ENCODE results near the gene MAN1C1.
"Not testable (repeated sequence)": the region's sequence is repeated elsewhere in the genome, so short reads cannot be mapped to it uniquely, and the experiment has no call there.

MAN1C1 gene

DNA sequence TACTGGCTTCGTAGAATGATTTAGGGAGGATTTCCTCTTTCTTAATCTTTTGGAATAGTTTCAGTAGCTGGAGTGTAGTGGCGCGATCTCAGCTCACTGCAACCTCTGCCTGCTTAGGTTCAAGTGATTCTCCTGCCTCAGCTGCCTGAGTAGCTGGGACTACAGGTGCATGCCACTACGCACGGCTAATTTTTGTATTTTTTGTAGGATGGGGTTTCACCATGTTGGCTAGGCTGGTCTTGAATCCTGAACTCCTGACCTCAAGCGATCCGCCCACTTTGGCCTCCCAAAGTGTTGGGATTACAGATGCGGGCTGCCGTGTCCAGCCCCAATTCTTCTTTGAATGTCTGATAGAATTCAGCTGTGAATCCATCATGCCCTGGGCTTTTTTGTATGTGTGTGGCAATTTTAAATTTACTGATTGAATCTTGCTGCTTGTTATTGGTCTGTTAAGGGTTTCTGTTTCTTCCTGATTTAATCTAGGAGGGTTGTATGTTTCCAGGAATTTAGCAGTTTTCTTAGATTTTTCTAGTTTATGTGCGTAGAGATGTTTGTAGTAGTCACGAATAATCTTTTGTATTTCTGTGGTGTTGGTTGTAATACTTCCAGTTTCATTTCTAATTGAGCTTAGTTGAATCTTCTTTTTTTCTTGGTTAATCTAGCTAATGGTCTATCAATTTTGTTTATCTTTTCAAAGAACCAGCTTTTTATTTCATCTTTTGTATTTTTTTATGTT lies 15.3 kb downstream of the MAN1C1 start:
- no peak for DNase-seq (ENCODE audit: low read depth in 1 of 2, low spot score in 1 of 2)

DNA sequence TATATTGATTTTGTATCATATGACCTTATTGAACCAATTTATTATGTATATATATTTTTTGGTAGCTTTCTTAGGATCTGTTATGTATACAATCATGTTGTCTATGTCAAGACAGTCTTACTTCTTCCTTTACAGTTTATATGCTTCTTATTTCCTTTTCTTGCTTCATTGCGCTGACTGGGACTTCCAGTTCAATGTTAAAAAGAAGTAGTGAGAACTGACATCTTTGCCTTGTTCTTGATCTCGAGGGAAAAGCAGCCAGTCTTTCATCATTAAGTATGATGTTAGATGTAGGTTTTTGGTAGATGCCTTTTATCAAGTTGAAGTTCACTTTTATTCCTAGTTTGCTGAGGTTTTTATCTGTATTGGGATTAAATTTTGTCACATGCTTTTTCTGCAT lies 17.5 kb downstream of the MAN1C1 start:
- DNase-seq (ENCODE audit: low read depth in 1 of 2, low spot score in 1 of 2) = no peak

DNA sequence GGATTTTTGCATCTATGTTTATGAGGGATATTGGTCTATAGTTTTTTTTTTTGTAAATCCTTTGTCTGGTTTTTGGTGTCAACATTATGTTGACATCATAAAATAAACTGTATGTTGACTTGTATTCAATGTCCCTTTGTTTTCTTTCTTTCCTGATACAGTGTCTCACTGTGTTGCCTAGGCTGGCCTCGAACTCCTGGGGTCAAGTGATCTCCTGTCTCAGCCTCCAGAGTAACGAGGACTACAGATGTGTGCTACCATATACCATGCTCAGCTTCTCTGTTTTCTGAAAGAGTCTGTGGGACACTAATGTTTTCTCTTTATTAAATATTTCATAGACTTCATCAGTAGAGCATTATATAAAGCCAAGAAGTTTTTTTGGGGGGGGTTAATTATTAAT lies 18.3 kb downstream of the MAN1C1 start:
- DNase-seq (ENCODE audit: low read depth in 1 of 2, low spot score in 1 of 2) = no peak

- not testable (repeated sequence) for DNase-seq (ENCODE audit: low read depth in 1 of 2, low spot score in 1 of 2)
Observed at GRCh38 chr1:25636141-25636540, 19.6 kb downstream of the MAN1C1 start.

- DNase-seq (ENCODE audit: low read depth in 1 of 2, low spot score in 1 of 2) = no peak
Observed at GRCh38 chr1:25640646-25641328, 24.2 kb downstream of the MAN1C1 start.

DNA sequence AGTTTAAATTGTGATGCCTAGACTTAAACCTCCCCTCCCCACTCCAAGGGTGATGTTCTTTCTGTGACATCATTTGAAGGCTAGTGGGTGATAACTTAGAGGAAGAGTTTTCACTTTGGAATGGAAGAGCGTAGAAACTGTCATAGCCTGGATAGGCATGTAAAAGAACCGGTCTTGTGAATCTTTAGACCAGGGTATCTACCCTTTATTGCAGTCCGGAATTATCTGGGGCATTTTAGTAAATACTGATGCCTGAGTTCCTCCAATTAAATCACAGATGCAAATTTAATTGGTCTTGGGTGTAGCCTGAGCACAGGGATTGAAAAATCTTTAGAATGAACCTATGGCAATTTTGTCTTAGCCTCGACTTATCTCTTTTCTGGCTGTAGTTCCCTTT lies 24.7 kb downstream of the MAN1C1 start:
- DNase-seq (ENCODE audit: low read depth in 1 of 2, low spot score in 1 of 2) = no peak

- DNase-seq (ENCODE audit: low read depth in 1 of 2, low spot score in 1 of 2) = no peak
Observed at GRCh38 chr1:25641931-25642573, 25.5 kb downstream of the MAN1C1 start.

- DNase-seq (ENCODE audit: low read depth in 1 of 2, low spot score in 1 of 2) = peak in 1 of 2 donors; percentile 29
Observed at GRCh38 chr1:25642574-25643108, 26.1 kb downstream of the MAN1C1 start.

DNA sequence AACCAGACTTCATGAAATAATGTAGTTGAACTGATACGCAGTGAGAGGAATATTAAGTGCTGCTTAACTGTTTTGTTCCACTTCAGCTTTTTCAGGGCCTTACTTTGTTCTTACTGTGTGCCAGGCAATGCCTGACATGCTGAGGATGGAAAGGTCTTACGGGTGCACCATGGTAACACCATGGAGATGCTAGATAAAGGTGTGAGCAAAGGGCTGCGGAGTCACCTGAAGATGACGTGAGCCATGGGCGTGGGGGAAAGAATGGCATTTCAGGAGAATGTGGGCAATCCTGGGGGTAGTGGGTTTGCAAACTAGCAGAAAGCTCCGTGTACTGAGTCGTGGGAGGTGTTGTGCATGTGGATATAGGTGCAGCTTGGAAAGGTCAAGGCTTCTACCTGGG lies 27.3 kb downstream of the MAN1C1 start:
- DNase-seq (ENCODE audit: low read depth in 1 of 2, low spot score in 1 of 2) = no peak

- DNase-seq (ENCODE audit: low read depth in 1 of 2, low spot score in 1 of 2) = no peak
Observed at GRCh38 chr1:25644962-25645361, 28.4 kb downstream of the MAN1C1 start.

- DNase-seq (ENCODE audit: low read depth in 1 of 2, low spot score in 1 of 2) = no peak
Observed at GRCh38 chr1:25645637-25646400, 29.2 kb downstream of the MAN1C1 start.

DNA sequence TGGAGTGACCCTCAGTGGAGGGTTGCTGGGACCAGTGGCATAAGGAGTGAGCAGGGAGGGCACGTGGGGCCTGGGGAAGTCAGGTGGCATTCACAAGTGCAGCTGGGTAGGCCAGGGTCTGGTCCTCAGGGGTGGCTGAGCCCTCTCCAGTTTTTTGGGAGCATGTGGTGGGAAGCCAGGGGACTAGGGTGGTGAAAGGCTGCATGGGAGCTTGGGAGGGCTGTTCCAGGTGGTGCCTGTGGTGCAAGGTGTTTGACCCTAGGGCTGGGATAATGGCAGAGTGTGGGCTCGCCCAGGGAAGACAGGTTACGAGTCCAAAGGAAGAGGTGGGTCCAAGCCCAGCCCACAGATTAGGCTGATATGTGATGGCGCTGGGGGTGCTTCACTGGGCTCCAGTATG lies 30.5 kb downstream of the MAN1C1 start:
- DNase-seq (ENCODE audit: low read depth in 1 of 2, low spot score in 1 of 2) = no peak

GRCh38 chr1:25647863-25648262 lies 31.3 kb downstream of the MAN1C1 start:
- DNase-seq (ENCODE audit: low read depth in 1 of 2, low spot score in 1 of 2) = no peak

DNA sequence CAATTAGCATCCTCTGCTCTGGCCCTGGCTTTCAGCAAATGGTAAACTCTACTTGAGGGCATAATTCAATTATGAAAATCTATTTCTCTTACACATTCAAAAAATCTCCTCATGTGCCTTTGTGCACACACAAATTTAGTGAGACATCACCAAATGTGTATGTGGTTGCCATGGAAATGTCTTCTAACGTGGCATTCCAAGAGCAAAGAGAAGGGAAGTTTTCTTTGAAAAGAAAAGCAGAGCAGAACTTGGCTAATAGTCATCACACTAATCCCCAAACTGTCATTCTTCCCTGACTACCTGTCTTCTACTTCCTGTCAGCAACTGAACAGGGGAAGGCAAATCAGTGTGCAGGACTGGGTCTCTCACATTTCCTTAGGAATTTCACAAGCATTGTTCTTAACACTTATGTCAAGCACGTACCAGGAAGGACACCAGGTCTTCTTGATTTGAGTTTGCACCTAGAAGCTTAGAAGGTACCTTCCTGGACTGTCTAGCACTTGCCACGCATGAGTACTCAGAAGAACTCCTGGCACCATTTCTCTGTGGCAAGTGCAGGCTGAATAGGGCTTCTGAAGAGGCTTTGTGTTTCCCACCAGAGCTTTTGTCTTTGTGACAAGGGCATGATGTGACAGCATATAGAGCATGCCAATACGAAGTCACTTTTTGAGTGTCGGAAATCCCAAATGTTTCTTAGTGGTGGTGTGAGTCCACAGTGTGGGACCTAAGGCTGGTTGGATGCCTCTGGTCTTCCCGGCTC lies 32.3 kb downstream of the MAN1C1 start:
- DNase-seq (ENCODE audit: low read depth in 1 of 2, low spot score in 1 of 2) = no peak

DNA sequence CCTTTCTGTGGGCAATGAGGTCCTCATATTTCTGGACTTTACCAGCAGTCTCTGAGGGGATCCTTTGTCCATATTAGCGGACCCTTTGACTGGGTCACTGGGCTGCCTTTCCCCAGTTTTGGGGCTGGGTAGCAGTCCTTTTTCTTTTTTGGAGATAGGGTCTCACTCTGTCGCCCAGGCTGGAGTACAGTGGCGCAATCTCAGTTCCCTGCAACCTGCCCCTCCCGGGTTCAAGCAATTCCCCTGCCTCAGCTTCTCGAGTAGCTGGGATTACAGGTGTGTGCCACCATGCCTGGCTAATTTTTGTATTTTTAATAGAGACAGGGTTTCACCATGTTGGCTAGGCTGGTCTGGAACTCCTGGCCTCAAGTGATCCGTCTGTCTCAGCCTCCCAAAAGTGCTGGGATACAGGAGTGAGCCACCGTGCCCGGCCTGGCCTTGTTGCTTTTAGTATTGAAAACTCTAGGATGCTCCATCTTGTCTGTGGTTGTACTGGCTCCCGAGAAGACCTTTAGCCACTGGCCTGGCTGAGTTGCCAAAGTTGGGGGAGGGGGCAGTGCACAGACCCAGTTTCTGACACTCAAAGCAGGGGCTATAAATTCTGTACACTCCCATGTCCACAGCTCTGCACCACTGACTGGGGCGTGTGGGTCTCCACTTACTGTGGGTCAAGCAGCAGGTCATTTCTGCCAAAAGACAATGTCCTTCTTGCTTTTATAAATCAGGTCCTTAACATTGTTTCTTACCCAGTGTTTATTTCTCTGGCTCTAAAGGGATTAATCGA lies 33.1 kb downstream of the MAN1C1 start:
- no peak for DNase-seq (ENCODE audit: low read depth in 1 of 2, low spot score in 1 of 2)

GRCh38 chr1:25650289-25650576 lies 33.6 kb downstream of the MAN1C1 start:
- no peak for DNase-seq (ENCODE audit: low read depth in 1 of 2, low spot score in 1 of 2)

GRCh38 chr1:25651036-25651640 lies 34.5 kb downstream of the MAN1C1 start:
- no peak for DNase-seq (ENCODE audit: low read depth in 1 of 2, low spot score in 1 of 2)

GRCh38 chr1:25651824-25652741 lies 35.5 kb downstream of the MAN1C1 start:
- DNase-seq (ENCODE audit: low read depth in 1 of 2, low spot score in 1 of 2) = no peak

DNA sequence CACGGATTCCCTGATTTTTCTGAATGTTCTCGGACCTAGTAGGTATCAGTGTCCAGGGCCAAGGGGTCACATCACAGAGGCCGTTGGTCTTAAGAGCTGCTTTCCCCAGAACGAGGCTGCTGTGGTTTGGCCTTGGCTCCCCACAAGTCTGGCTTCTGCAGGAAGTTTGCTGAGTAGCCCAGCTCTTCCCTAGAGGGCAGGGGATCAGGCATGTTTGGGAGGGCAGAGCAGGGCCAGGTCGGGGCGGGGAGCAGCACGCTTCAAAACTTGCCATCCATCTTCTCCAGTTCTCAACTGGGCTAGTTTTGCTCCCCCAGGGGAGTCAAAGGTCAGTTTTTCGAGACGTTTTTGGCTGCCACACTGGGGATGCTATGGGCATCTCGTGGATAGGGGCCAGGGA lies 37.0 kb downstream of the MAN1C1 start:
- DNase-seq (ENCODE audit: low read depth in 1 of 2, low spot score in 1 of 2) = no peak

Measured in stimulated activated CD4-positive, alpha-beta T cell treated with anti-CD3 and anti-CD28 coated beads, Interleukin-15, amount 100 ng/mL, for 1 hour (primary cell).